ENCODE results near the gene HABP4. TPM values are rescaled to one million over a fixed set of nuclear protein-coding genes. Genes with fewer than 3 reads are reported as not detected.

HABP4 gene
- total RNA-seq, 2 donors from 2014 or later, result 13.5 to 24.3 TPM

GRCh38 chr9:96418920-96419690 lies 30.9 kb upstream of the HABP4 start:
- Histone ChIP-seq H3K9me3 (no peaks in the 10 kb centered on the region), H3K36me3 (no peaks in the 10 kb centered on the region), H3K4me1 (replicated peaks) (peaks cover 5% of the 10 kb centered on the region), H3K27ac (peak overlapping the region; percentile 97 to 99), H3K27me3 (replicated peaks; ENCODE audit: insufficient read depth) (no peaks in the 10 kb centered on the region), H3K4me3 (peak overlapping the region; percentile 75 to 77)
- TF ChIP-seq POLR2AphosphoS5 (IDR thresholded peaks at IDR 0.05) (no peak), CTCF (IDR thresholded peaks at IDR 0.05) (peak in 1 of 4 experiments; percentile 8), POLR2A (IDR thresholded peaks at IDR 0.05) (peak; percentile 44)
- intact Hi-C loops (cut with DNase I), result loop anchor here (2.0 to 5.0 kb wide), 2 partner anchors 33 to 236 kb away; partner anchors contain the start of genes HABP4 and PRXL2C
- under 1% methylated on average over 51 of the region's 58 CpGs for WGBS
- DNase-seq (ENCODE audit: low spot score), result peak; percentile 44

DNA sequence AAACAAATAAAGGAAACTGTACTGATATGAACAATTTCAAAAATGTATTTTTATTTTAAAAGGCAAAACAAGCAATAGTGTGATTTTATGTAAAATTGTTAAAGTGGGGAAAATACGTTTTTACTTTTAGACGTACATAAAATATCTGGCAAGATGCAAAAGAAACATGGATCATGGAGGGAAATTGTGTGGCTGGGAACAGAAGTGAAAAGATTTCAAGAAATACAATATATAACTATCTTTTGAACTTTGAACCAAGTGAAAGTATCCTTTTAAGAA lies 30.3 kb upstream of the HABP4 start:
- TF ChIP-seq POLR2A (IDR thresholded peaks at IDR 0.05) (no peak), CTCF (IDR thresholded peaks at IDR 0.05) (no peak), POLR2AphosphoS5 (IDR thresholded peaks at IDR 0.05) (no peak)
- intact Hi-C loops (cut with DNase I), result loop anchor here (2.0 to 5.0 kb wide), 2 partner anchors 33 to 235 kb away; partner anchors contain the start of genes HABP4 and PRXL2C
- no peak for DNase-seq (ENCODE audit: low spot score)
- Histone ChIP-seq H3K36me3 (no peaks in the 10 kb centered on the region), H3K27ac (peak overlapping the region; percentile 97 to 99), H3K4me3 (peak overlapping the region; percentile 75 to 77), H3K4me1 (replicated peaks) (peaks cover 5% of the 10 kb centered on the region), H3K27me3 (replicated peaks; ENCODE audit: insufficient read depth) (no peaks in the 10 kb centered on the region), H3K9me3 (no peaks in the 10 kb centered on the region)
- 54% methylated on average over 2 of the region's 2 CpGs for WGBS

GRCh38 chr9:96420468-96421219 lies 29.3 kb upstream of the HABP4 start:
- Histone ChIP-seq H3K9me3 (no peaks in the 10 kb centered on the region), H3K27ac (no peak overlapping the region), H3K4me3 (no peak overlapping the region), H3K4me1 (replicated peaks) (peaks cover 5% of the 10 kb centered on the region), H3K27me3 (replicated peaks; ENCODE audit: insufficient read depth) (no peaks in the 10 kb centered on the region), H3K36me3 (no peaks in the 10 kb centered on the region)
- TF ChIP-seq POLR2AphosphoS5 (IDR thresholded peaks at IDR 0.05) (peak; percentile 58), POLR2A (IDR thresholded peaks at IDR 0.05) (no peak)
- DNase-seq (ENCODE audit: low spot score), result no peak
- intact Hi-C loops (cut with DNase I), result no loop called here
- 53% methylated on average over 6 of the region's 6 CpGs for WGBS

GRCh38 chr9:96423322-96423984 lies 26.5 kb upstream of the HABP4 start:
- Histone ChIP-seq H3K4me1 (replicated peaks) (no peaks in the 10 kb centered on the region), H3K9me3 (no peaks in the 10 kb centered on the region), H3K4me3 (no peak overlapping the region), H3K36me3 (no peaks in the 10 kb centered on the region), H3K27ac (no peak overlapping the region), H3K27me3 (replicated peaks; ENCODE audit: insufficient read depth) (no peaks in the 10 kb centered on the region)
- intact Hi-C loops (cut with DNase I), result no loop called here
- DNase-seq (ENCODE audit: low spot score), result no peak
- WGBS, result 75% methylated on average over 5 of the region's 8 CpGs
- TF ChIP-seq POLR2AphosphoS5 (IDR thresholded peaks at IDR 0.05) (no peak), POLR2A (IDR thresholded peaks at IDR 0.05) (no peak), CTCF (IDR thresholded peaks at IDR 0.05) (no peak)

- 47% methylated on average over 6 of the region's 6 CpGs for WGBS
- DNase-seq (ENCODE audit: low spot score), result peak; percentile 15
- H3K27ac ChIP-seq, result no peak overlapping the region
These were observed 26.0 kb upstream of the HABP4 start for GRCh38 chr9:96423985-96424336.

More at GRCh38 chr9:96423985-96424336, 26.0 kb upstream of the HABP4 start:
- intact Hi-C loops (cut with DNase I), result no loop called here
- Histone ChIP-seq H3K4me3 (no peak overlapping the region), H3K27me3 (replicated peaks; ENCODE audit: insufficient read depth) (no peaks in the 10 kb centered on the region), H3K9me3 (no peaks in the 10 kb centered on the region), H3K4me1 (replicated peaks) (no peaks in the 10 kb centered on the region), H3K36me3 (no peaks in the 10 kb centered on the region)
- no peak for TF ChIP-seq POLR2AphosphoS5 (IDR thresholded peaks at IDR 0.05)
- no peak for TF ChIP-seq CTCF (IDR thresholded peaks at IDR 0.05)
- no peak for TF ChIP-seq POLR2A (IDR thresholded peaks at IDR 0.05)
